B cell (primary cell): ENCODE results near the gene MUC4.

Experiments
- EZH2 ChIP-seq: IDR thresholded peaks from 2 replicates; pipeline ENCODE4 v1.6.1; 2012; ENCODE audit warnings: borderline replicate concordance, low read depth, mild to moderate bottlenecking, moderate library complexity, low read length; ENCODE audit not compliant: insufficient read depth, poor library complexity, severe bottlenecking
- TF ChIP-seq, protein P1 (sequence below): fragments of 200-600 bp; IDR thresholded peaks from one replicate; pipeline ENCODE4 v1.8.0; 2022; ENCODE audit warnings: antibody characterized with exemption, mild to moderate bottlenecking

DNA sequence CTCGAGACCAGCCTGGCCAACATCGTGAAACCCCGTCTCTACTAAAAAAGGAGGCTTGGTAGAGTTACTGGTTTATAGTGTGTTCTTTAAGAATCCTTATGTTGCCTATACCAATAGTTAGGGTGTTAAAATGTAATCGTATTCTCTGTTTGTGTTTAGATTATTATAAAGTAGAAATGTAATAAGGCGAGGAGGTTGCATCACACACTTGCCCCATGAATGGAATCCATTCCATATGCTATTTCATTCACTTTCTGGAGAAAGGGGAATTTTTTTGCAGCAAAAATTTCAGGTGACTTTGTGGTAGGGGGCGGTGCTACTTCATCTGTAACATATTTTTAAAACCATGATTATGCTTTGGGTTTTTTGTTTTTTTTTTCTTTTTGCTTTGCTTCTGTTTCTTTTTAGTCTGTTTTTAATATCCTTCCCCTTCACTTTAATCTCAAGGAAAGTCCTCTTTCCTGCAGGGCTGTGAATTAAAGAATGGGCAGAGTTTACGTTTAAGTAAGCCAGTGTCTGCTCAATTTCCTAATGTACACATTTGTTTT is 33.0 kb upstream of the MUC4 start:
- TF ChIP-seq, protein P1, sequence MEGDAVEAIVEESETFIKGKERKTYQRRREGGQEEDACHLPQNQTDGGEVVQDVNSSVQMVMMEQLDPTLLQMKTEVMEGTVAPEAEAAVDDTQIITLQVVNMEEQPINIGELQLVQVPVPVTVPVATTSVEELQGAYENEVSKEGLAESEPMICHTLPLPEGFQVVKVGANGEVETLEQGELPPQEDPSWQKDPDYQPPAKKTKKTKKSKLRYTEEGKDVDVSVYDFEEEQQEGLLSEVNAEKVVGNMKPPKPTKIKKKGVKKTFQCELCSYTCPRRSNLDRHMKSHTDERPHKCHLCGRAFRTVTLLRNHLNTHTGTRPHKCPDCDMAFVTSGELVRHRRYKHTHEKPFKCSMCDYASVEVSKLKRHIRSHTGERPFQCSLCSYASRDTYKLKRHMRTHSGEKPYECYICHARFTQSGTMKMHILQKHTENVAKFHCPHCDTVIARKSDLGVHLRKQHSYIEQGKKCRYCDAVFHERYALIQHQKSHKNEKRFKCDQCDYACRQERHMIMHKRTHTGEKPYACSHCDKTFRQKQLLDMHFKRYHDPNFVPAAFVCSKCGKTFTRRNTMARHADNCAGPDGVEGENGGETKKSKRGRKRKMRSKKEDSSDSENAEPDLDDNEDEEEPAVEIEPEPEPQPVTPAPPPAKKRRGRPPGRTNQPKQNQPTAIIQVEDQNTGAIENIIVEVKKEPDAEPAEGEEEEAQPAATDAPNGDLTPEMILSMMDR, result no peak
- no peak for TF ChIP-seq EZH2
